ENCODE data around the gene SLC30A1.

Gene SLC30A1

DNA sequence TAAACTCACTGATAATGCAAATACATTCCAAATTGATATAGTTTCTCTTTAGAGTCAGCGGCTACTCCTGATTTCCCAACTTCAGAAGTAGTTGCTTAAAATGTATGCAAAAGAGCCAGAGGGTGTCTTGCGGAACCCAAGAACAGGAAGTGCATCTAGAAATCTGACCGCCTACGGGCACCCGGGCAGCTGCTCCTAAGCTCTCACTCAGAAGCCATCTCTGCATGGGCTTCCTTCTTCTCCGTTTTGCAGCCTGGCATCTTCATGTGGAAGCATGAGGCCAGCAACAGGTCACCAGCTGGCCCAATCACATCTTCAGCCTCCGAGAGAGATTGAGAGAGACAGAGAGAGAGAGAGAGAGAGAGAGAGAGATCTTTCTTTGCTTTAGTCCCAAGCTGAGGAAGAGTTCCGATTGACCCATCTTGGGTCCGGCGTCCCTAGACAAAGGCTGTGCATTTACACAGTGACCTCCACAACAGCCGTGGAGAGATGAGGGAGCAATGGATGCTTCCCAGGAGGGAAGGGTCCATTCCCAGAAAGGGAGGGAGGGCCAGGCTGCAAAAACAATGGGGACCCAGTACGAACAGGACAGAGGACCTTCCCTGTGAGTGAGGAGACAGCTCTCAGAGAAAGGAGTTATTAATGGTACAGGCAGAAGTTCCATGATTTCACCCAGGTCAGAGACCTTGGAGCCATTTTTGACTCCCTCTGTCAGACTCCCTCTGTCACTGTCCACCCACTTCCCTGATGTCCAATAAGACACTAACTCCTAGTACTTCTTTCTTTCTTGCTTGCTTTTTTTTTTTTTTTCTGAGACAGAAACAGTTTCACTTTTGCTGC is 28.2 kb upstream of the SLC30A1 start:
- DNase-seq: peak; percentile 35

DNA sequence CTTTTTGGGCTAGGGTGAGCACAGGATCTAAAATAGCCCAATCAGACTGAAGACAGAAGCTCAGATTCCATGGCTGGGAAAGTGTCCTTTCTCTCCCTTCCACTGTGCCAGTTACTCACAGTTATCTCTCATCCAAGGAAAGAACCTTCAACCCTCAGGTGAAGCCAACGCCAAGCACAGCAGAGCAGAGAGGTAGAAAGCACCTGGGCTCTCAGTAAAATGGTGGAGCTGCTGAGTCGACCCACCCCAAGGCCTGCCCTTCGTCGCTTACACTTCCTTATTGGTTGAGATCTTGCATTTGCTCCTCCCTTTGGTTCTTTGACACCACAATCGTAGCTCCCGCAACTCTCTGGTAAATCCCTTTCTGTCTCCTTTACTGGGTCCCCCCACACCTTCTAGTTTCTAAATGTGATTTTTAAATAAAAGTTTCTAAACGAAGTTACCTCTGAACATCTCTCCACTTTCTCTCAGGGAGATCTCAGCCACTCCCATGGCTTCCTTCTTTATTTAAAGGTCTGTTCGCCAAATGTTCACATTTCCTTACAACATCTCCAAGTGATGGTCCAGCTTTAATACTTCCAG is 27.5 kb upstream of the SLC30A1 start:
- peak; percentile 24 for DNase-seq

DNA sequence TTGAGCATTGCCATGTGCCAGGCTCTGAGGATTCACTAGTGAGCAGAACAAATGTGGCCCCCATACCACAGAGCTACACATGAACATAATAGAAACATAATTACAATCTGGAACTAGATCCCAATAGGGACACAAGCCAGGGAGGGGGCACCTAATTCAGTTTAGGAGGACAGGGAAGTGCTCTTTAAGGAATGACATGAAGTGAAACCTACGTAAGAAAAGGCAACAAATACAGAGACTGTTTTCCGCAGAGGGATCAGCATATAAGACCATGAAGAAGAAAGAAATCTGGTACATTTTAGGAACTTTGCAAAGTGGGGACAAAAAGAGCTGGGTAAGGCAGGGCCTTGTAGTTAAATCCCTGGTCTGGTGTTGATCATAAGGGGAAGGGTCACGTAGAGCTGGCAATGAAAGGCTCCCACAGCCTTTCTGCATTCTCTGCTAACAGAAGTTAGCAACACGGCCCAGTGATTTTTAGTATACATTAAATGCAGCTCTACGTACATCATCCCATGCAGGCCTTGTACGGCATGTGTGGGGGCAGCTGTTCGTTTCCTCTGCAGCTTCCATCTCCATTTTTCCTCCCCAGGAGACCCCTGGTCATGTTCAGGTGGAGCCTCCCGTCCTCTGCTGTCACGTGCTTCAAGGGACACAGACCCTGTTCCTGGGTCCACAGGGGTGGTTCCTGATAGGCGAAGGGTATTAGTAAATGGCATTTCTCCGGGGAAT is 26.8 kb upstream of the SLC30A1 start:
- no peak for DNase-seq

DNA sequence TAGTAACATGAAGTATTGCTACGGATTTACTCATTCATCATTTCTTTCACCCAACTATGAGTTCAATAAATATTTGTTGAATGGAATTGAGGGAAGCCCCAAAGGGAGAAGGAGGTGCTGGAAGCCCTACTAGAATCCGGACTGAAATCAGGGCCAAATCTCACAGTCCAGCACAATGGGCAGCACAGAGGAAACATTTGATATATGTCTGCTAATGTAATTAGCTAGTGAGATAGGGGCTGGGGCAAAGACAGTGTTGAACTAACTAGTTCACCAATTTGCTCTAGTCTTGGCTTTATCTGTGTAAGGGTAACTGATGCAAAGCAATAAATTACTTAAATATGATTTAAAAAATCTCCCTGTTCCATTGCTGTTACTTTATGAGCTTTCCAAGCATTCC is 26.1 kb upstream of the SLC30A1 start:
- DNase-seq: no peak

DNA sequence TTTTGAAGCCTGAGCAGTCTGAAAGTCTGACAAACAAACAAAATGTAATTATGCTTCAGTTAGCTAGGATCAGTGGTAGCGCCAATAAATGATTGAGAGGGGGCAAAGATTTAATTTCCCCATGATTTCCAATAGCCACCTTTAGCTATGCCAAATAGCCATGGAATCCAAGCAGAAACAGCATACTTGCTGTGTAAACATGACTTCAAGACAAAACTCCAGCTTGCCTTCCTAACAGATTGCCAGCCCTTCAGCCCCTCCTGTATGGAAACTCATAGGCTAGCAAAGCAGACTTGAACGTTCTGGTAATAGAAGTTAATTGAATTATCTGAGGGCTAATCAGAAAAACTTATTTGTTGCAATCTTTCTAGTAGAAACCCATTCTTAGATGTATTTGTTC is 25.6 kb upstream of the SLC30A1 start:
- DNase-seq: no peak

DNA sequence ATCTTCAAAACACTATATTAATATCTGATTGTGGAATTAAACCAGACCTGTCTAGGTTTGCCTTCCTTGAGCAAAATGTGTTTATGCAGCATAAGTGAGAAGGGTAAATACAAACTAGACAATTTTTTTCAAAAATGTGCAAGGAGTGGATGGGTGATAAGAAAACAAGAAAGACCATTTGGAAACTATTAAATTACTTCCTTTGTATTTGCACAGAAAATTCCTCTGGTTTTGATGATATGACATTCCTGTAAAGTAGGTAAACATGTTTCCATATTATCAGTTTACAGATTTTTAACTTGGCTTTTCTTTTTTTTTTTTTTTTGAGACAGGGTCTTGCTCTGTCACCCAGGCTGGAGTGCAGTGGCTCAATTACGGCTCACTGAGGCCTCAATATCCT is 24.8 kb upstream of the SLC30A1 start:
- DNase-seq: no peak

DNA sequence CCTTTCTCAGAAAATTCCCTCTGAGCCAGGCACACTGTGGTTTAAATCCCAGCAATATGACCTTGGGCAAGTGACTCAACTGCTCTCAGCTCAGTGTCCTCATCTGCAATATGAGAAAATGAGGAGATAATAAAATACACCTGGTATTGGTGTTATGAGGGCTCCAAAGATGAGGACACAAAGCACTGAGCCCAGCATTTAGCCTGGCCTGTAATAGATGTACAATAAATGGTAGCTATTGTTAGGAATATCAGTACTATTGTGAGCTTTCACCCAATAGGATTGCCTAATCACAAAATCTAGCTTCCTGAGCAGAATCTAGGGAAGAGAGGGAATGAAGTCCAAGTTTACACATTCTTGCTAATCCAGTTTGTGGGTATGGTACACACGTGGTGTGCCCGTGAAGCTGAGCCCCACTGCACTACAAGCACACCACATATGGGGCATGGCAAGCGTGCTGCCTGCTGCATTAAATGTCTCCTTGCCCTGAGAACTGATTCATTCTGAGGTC is 24.3 kb upstream of the SLC30A1 start:
- DNase-seq: no peak

DNA sequence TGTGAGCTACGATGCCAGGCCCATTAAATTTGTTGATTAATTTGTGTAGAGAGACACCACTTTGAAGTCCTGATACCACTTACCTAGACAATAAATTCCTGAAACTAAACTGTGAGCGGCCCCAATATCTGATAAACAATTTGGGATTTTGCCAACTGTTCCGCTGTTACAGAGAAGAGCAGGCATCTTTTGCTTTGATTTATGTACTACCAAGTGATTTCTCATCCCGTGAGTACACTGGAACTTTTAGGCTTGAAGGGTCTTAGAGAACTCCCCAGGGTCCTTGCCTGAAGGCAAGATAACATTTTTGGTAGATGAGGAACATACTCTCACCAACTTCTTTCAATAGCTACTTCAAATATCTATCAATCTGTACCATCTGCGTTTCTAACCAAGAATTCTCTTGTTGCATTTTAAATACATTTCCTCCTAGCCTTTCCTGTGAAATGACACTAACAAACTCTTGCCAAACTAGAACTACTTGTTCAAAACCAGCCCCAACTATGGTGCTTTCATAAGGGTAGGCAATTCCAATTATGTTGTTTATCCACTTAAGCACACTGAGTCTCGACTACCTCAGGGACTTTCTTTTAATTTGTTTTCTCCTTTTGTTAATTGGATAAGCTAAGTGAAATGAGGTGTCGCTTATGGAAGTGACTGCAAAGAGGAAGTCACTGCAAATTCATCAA is 23.2 kb upstream of the SLC30A1 start:
- DNase-seq: no peak

DNA sequence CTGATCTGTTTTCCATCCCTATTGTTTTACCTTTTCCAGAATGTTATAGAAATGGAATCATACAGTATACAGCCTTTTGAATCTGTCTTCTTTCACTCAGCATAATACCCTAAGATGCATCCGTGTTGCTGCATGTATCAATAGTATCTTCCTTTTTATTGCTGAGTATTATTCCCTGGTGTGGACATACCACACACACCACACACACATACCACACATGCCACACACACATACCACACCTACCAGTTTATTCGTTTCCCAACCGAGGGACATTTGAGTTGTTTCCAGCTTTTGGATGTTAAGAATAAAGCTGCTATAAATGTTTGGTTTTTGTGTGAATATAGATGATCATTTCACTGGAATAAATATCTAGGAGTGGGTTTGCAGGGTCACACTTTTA is 22.2 kb upstream of the SLC30A1 start:
- no peak for DNase-seq

DNA sequence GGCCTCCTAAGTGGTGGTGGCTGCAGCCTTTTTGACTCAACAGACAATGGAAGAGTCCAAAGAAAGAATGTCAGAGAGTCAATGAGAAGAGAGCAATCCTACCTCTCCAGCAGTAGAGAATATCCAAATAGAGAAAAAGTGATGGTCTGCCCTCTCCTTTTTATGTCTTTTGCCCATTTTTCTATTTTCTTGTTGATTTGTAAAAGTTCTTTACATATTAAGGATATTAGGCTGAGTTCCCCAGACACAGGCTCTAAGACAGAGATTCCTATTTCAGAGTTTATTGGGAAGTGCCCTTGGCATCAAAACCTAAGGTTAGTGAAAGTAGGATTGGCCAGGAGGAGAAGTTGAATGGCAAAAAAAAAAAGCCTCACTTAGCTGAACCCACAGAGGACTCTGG is 20.3 kb upstream of the SLC30A1 start:
- no peak for DNase-seq

DNA sequence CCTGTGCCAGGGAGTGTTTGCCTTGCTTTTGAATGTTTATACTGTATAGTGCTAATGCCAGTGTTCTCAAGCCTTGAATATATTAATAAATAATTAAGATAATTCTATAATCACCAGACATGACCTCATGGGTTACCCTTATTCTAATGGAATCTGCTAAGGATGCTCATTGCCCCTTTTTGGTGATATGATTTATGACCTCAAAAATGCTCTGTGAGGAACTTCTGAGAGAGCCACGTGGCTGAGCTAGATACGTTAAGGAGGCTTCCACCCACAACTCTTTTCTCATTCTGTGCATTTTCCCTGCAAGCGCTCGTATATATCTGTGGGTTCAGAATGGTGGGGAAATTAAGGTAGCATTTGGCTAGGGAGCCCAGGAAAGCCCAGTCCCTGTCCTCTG is 19.6 kb upstream of the SLC30A1 start:
- DNase-seq: no peak

DNA sequence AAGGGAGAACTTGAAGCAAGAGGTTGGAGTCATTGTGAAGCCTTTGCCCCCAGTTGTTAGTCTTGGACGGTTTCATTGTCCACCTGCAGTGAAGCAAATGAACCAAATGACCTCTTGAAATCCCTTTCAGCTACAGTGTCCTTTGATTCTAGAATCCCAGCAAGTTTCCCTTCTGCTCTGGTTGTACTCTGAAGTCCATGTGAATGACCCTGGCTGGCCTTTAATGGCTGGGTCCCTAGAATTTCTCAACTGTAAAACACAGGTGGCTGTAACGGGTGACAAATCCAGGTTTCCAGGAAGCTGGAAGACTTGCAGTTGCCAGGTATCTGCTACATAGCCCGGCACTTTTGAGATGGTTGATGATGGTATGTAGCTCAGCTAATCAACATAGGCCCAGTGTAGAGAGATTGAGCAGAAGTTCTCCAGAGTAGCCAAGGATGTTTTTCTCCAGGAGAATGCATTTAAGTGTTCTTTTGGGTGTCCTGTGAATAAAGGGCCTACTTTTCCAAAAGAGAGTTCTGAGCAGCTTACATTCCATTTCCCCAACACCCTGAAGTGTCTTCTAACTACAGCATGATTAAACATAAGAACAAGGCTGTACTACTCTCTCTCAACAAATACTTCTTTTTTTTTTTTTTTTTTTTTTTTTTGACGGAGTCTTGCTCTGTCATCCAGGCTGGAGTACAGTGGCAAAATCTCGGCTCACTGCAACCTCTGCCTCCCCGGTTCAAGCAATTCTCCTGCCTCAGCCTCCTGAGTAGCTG is 17.6 kb upstream of the SLC30A1 start:
- DNase-seq: no peak

DNA sequence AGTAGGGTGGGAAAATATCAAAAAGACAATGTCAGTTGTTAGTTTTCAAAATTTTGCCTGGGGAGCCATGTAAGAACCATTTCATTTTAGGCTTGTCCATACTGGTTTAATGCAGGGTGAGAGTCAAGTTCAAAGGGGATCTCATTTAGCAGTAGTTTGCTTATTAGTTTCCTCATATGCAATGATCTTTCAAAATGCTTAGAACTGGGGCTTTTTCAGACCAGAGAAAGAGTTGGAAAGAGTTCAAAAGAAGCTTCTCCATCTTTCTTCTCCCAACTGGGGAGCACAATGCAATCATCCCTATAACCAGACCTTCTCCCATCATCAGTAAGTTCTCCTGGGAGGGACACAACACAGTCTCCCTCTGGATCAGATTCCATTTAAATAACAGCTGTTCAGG is 16.5 kb upstream of the SLC30A1 start:
- no peak for DNase-seq

DNA sequence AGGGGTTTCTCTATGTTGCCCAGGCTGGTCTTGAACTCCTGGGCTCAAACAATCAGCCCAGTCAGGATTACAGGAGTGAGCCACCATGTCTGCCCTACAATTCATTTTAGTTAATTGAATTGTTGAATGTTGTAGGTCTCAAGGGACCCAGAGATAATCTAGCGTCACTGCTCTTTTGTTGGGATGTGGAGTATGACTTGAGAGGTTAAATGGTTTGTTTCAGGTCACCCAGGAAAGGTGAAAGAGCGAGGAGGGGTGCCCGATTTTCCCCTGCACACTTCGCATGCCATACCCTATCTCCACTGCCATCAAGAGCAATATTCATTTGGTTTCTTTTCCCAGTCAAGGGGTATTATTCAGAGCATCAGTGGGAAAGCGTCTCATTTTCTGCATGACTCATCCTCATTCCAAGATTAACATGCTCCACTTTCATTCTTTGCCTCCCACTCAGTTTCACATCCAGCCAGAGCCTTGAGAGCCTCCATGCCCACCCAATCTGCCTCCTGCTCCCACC is 13.1 kb upstream of the SLC30A1 start:
- DNase-seq: no peak

DNA sequence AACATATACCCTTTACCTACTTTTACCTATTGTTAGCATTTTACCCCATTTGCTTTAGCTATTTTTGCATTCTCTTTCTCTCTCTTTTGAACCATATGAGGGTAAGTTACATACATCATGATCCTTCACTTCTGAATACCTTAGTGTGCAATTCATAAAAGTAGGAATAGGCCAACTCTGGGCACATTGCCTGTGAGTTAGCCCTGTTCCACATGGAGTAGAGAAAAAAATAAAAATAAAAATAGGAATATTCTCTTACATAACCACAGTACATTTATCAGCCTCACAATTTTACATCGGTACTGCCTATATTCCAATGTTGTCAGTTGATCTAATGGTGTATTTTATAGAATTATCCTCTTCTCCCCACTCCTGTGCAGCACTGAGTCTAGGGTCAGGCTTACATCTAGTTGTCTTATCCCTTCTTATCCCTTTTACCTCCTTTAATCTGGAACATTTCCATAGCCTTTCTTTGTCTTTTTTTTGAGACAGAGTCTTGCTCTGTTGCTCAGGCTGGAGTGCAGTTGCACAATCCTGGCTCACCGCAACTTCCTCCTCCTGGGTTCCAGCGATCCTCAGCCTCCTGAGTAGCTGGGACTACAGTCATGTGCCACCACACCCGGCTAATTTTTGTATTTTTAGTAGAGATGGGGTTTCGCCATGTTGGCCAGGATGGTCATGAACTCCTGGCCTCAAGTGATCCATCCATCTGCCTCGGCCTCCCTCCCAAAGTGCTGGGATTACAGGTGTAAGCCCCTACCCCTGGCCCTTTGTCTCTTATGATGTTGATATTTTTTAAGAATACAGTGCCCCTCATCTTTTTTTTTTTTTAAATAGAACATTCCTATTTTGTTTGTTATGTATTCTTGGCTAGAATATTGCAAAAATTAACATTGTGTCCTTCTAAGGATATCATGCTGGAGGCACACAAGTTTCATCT is 11.1 kb upstream of the SLC30A1 start:
- no peak for DNase-seq

DNA sequence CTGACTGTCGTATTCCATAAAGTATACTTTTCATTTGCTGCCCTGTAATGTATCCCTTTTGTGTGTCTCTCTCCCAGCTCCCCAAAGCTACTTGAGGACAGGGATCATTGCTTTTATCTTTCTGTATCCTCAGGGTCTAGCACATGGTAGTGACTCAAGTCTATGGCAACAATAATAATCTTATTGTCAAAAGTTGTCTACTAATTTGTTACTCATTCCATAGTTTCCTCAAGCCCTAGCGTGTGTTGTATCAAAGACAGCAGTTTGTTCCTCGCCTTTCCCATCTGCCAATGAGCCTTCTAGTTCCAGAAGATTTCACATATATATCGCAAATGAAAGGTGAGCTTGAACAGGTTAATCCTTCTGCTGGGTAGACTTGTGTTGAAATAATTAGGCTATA is 9.8 kb upstream of the SLC30A1 start:
- no peak for DNase-seq

DNA sequence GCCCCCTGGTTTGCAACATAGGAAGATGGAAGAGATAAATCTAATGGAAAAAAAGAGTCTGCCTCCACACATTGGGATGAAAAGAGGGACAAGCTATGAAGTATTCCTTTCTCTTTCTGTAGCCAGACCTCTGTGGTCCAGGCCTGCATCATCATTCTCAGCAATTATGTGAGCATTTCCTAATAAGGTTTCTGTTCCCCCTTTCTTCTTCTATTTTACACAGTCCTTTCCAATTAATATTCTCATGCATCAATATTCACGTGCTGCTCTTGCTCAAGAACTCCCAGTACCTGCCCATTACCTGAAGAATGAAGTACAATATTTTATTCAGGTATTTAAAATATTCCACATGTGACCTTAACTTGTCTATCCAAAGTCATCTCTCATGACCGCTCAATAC is 8.2 kb upstream of the SLC30A1 start:
- no peak for DNase-seq

DNA sequence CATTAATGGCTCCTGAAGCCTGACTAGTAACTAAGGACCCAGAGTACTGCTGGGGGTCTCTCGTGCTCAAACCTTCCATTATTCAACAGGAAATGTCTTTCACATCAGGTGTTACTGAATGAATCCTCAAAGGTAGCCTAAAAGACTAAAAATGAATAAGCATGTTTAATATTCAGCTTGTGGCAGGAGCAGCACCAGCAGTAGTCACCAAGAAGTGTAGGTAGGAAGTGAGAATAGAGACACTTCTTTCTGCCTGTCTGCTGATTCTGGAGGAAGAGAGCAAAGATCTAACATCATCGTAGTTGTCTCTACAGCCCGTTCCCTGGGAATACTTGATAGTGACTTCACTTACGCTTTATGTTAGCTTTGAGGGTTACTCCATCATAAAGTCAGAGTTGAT is 7.6 kb upstream of the SLC30A1 start:
- no peak for DNase-seq

DNA sequence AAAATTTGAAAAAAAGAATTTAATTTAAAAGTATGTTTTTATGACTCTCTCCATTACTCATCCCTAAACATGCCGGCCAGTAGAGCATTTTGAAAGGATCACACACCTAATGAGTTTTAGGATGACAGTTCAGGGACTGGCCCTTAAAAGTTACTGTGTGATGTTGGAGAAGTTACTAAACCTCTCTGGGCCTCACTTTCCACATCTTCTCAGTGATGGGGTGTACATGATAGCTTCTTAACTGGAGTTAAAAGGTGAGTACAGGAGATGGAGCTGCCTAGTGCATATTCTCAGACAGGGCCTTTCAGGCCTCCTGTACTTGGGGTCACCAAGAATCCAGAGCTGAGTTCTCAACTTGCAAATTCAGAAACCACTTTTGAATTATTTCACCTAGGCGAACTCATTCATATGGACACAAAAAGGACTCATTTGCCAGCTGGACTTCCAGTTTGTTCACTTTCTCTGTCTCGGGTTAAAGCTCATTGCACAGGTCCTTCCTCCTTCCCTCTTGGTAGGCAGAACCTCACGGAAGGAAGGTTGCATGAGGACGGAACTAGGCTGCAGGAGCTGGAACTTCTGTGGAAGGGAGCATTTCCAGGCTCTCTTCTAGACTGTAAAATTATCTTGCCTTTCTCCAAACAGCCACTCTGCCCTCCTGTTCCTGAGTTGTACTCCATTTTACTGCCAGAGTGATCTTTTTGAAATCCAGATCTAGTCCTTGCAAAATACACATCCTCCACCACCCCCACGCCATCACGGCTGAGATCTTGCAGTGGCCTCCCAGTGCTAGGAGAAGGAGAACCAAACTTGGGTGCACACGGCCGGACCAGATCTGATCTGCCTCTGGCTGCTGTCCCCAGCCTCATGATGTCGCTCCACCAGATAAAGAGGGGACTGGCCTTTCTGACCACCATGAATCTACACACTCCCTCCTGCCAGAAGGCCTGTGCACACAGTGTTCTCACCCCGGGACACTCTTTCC is 4.3 kb upstream of the SLC30A1 start:
- DNase-seq: no peak

DNA sequence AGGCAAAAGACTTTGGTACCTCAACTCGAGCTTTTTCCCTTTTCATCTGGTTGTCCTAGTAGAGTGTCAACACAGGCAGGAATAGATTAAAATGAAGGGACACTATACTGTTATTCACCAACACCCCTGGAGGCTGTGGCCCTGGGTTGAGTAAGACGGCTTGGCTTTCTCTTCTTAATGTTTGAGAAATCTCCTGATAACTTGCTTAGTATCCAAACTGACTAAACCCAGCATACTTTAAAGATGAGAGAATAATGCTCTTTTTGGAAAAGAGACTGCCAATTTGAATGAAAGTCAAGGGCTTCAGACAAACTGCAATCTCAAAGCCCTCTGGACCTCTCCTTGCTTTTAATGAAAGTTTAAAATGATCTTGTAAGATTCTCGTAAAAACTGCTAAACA is 2.6 kb upstream of the SLC30A1 start:
- no peak for DNase-seq

Data from activated CD4-positive, alpha-beta T cell treated with anti-CD3 and anti-CD28 coated beads for 48 hours (primary cell).